HG02970 (cell line): ENCODE measurements around the gene PDZD2.
"Not testable (repeated sequence)": the region's sequence is repeated elsewhere in the genome, so short reads cannot be mapped to it uniquely, and the experiment has no call there.

ENCODE experiments used
- ATAC-seq: cut with Tn5 transposase; IDR thresholded peaks from one replicate; pipeline ENCODE4 v1.9.1; 2021; ENCODE audit warnings: mild to moderate bottlenecking, moderate library complexity, moderate number of reproducible peaks; ENCODE audit not compliant: unreplicated experiment, low FRiP score

PDZD2 gene

GRCh38 chr5:31993165-31993961 lies 354.4 kb downstream of the PDZD2 start:
- no peak for ATAC-seq

GRCh38 chr5:31995006-31995405 lies 356.1 kb downstream of the PDZD2 start:
- peak; percentile 64 for ATAC-seq

GRCh38 chr5:31995714-31996113 lies 356.8 kb downstream of the PDZD2 start:
- no peak for ATAC-seq

GRCh38 chr5:31996909-31997308 lies 358.0 kb downstream of the PDZD2 start:
- ATAC-seq = no peak

GRCh38 chr5:31999470-31999869 lies 360.5 kb downstream of the PDZD2 start:
- ATAC-seq = no peak

- ATAC-seq = no peak
Observed at GRCh38 chr5:32000731-32001130, 361.8 kb downstream of the PDZD2 start.

- no peak for ATAC-seq
Observed at GRCh38 chr5:32001284-32001683, 362.4 kb downstream of the PDZD2 start.

- no peak for ATAC-seq
Observed at GRCh38 chr5:32001707-32002106, 362.8 kb downstream of the PDZD2 start.

GRCh38 chr5:32002755-32003154 lies 363.8 kb downstream of the PDZD2 start:
- no peak for ATAC-seq

- no peak for ATAC-seq
Observed at GRCh38 chr5:32003981-32004380, 365.1 kb downstream of the PDZD2 start.

- no peak for ATAC-seq
Observed at GRCh38 chr5:32004404-32004803, 365.5 kb downstream of the PDZD2 start.

GRCh38 chr5:32008746-32009145 lies 369.8 kb downstream of the PDZD2 start:
- no peak for ATAC-seq

GRCh38 chr5:32013658-32014057 lies 374.7 kb downstream of the PDZD2 start:
- ATAC-seq = no peak

GRCh38 chr5:32014096-32014745 lies 375.3 kb downstream of the PDZD2 start:
- ATAC-seq = no peak

- ATAC-seq = not testable (repeated sequence)
Observed at GRCh38 chr5:32015262-32015661, 376.3 kb downstream of the PDZD2 start.

GRCh38 chr5:32017692-32018367 lies 378.9 kb downstream of the PDZD2 start:
- ATAC-seq = no peak

GRCh38 chr5:32018476-32019436 lies 379.8 kb downstream of the PDZD2 start:
- no peak for ATAC-seq

- peak; percentile 83 for ATAC-seq
Observed at GRCh38 chr5:32020271-32020670, 381.3 kb downstream of the PDZD2 start.

- ATAC-seq = no peak
Observed at GRCh38 chr5:32020946-32021345, 382.0 kb downstream of the PDZD2 start.

- no peak for ATAC-seq
Observed at GRCh38 chr5:32021771-32022170, 382.8 kb downstream of the PDZD2 start.
